Measurements from ENCODE around the gene DLGAP1.

The DLGAP1 gene

DNA sequence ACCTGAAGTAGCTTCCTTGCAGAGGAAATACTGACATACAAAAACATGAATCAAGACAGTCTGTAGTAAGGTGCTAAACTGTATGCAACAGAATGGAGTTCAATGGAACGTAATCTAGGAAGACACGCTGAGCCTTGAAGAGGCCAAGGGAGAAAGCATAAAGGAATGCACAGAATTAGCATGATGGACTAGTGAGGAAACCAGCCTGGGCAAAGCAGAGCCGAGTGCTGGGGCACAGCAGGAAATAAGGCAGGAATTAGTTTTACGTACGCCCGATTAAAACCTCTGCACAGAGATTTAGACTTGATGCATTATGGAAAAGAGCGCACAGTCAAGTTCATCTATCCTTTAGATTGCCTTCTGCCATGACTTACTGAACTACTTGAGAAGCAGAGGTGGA lies 200.3 kb downstream of the DLGAP1 start:
- H3K9me3 ChIP-seq (replicated peaks; ENCODE audit: low read length): peaks cover 15% of the 10 kb centered on the region
- H3K27me3 ChIP-seq (ENCODE audit: control insufficient read depth, insufficient read depth, low read length): no peaks in the 10 kb centered on the region

DNA sequence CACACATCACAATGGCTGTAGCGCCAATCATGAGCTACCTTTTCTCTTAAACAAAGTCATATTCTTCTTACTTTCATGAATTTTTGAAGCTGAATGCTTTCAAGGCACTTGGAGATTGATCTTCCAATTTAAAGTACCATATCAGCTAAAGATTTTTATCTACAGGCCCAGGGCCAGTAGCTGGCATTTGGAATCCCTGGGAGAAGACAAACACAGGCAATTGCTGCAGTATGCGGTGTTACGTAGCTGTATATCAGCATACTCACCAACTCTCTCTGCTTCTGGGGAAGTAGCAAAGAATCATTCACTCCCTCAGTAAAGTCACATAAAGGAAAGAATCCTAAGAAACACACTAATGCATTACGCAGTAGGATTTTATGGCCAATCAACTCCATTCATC lies 202.3 kb downstream of the DLGAP1 start:
- no peak overlapping the region for H3K4me3 ChIP-seq (ENCODE audit: low read length)
- H3K9me3 ChIP-seq (replicated peaks; ENCODE audit: low read length): peaks cover 27% of the 10 kb centered on the region
- H3K4me2 ChIP-seq (ENCODE audit: low read length): no peak overlapping the region
- H3K36me3 ChIP-seq (ENCODE audit: insufficient read depth, low read length): no peaks in the 10 kb centered on the region
- no peaks in the 10 kb centered on the region for H3K4me1 ChIP-seq (ENCODE audit: control insufficient read depth, insufficient read depth, low read length)
- H3K9ac ChIP-seq (ENCODE audit: low read depth, low read length): no peak overlapping the region
- no peaks in the 10 kb centered on the region for H3K27me3 ChIP-seq (ENCODE audit: control insufficient read depth, insufficient read depth, low read length)

More for the DNA sequence above, 200.3 kb downstream of the DLGAP1 start:
- no peak overlapping the region for H3K9ac ChIP-seq (ENCODE audit: low read depth, low read length)
- no peak overlapping the region for H3K4me2 ChIP-seq (ENCODE audit: low read length)
- no peaks in the 10 kb centered on the region for H3K36me3 ChIP-seq (ENCODE audit: insufficient read depth, low read length)
- H3K4me3 ChIP-seq (ENCODE audit: low read length): no peak overlapping the region
- H3K4me1 ChIP-seq (ENCODE audit: control insufficient read depth, insufficient read depth, low read length): no peaks in the 10 kb centered on the region

DNA sequence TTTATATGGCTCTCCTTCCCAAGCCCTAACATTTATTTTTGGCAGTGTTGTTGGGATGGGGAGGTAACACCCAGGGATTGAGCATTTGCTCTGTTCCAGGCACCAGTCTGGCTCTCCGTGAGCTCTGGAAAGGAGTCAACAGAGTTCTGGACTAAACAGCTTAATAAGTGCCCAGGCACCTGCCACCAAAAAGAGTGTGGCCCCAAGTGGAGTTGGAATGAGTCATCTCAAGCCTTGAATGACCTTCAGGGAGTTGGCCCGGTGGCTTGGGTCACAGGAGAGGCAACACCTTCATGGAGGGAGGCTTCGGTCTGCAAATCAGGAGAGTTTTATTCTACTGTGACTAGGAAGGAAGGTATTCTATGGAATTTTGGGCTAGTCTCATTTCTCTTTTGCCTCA lies 203.2 kb downstream of the DLGAP1 start:
- Histone ChIP-seq H3K4me1 (ENCODE audit: control insufficient read depth, insufficient read depth, low read length) (no peaks in the 10 kb centered on the region), H3K36me3 (ENCODE audit: insufficient read depth, low read length) (no peaks in the 10 kb centered on the region), H3K27me3 (ENCODE audit: control insufficient read depth, insufficient read depth, low read length) (no peaks in the 10 kb centered on the region), H3K9me3 (replicated peaks; ENCODE audit: low read length) (peaks cover 26% of the 10 kb centered on the region), H3K4me2 (ENCODE audit: low read length) (no peak overlapping the region), H3K9ac (ENCODE audit: low read depth, low read length) (no peak overlapping the region), H3K4me3 (ENCODE audit: low read length) (no peak overlapping the region)

DNA sequence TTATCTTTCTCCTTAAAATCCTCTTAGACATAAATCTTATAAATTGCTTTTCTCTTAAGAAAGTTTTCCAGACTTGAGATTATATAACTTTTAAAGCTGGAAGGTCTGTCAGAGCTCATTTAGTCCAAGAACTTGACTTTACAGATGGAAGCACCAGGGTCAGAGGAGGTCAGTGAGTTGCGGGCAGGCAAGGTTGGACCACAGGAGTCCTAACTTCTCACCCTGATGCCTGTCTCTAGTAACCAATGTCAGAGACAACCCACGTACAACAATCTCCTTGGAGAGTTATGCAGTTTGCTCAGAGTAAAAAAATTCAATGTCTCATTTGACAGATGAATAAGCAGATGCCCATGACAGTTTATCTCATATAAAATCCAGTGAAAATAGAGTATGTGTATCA lies 203.9 kb downstream of the DLGAP1 start:
- Histone ChIP-seq H3K9ac (ENCODE audit: low read depth, low read length) (no peak overlapping the region), H3K27me3 (ENCODE audit: control insufficient read depth, insufficient read depth, low read length) (no peaks in the 10 kb centered on the region), H3K36me3 (ENCODE audit: insufficient read depth, low read length) (no peaks in the 10 kb centered on the region), H3K4me3 (ENCODE audit: low read length) (no peak overlapping the region), H3K9me3 (replicated peaks; ENCODE audit: low read length) (peaks cover 27% of the 10 kb centered on the region), H3K4me1 (ENCODE audit: control insufficient read depth, insufficient read depth, low read length) (no peaks in the 10 kb centered on the region), H3K4me2 (ENCODE audit: low read length) (no peak overlapping the region)

DNA sequence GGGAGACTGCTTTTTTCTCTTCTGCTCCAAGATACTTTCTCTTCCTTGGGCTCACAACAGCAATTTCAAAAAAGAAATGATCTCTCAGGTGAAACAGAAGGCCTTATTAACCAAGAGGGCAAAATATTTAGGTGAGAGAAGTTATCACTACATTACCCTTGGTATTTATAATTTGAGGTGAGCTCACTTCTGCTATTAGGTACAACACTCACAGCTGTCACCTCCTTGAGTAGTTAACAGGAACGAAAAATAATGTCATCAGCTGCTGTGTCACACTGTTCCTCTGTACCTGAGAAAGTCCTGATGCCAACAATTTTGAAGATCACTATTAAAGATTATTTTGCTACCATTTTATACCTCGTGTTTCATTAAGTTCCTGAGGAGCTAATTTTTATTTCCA lies 205.0 kb downstream of the DLGAP1 start:
- Histone ChIP-seq H3K9ac (ENCODE audit: low read depth, low read length) (no peak overlapping the region), H3K4me1 (ENCODE audit: control insufficient read depth, insufficient read depth, low read length) (no peaks in the 10 kb centered on the region), H3K27me3 (ENCODE audit: control insufficient read depth, insufficient read depth, low read length) (no peaks in the 10 kb centered on the region), H3K9me3 (replicated peaks; ENCODE audit: low read length) (peaks cover 27% of the 10 kb centered on the region), H3K4me3 (ENCODE audit: low read length) (no peak overlapping the region), H3K4me2 (ENCODE audit: low read length) (no peak overlapping the region), H3K36me3 (ENCODE audit: insufficient read depth, low read length) (no peaks in the 10 kb centered on the region)

DNA sequence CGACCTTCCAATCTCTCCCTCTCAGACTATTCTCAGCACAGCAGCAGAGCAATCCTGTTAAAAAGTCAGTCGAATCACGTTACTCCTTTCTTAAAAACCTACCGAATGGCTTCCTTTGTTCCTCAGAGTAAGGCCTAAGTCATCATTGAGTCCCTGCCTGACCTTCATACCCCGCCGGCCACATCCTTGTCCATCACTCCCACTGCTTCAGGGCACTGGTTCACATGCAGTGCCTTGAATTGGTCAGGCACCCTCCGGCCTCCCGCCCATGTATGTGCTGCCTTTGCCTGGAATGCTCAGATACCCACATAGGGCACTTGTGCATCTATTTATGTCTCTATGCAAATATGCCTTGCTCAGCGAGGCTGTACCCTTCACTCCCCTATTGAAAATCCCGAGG lies 206.4 kb downstream of the DLGAP1 start:
- no peak overlapping the region for H3K4me3 ChIP-seq (ENCODE audit: low read length)
- H3K36me3 ChIP-seq (ENCODE audit: insufficient read depth, low read length): no peaks in the 10 kb centered on the region
- no peaks in the 10 kb centered on the region for H3K4me1 ChIP-seq (ENCODE audit: control insufficient read depth, insufficient read depth, low read length)
- peaks cover 23% of the 10 kb centered on the region for H3K9me3 ChIP-seq (replicated peaks; ENCODE audit: low read length)
- H3K4me2 ChIP-seq (ENCODE audit: low read length): no peak overlapping the region
- no peaks in the 10 kb centered on the region for H3K27me3 ChIP-seq (ENCODE audit: control insufficient read depth, insufficient read depth, low read length)
- H3K9ac ChIP-seq (ENCODE audit: low read depth, low read length): no peak overlapping the region

DNA sequence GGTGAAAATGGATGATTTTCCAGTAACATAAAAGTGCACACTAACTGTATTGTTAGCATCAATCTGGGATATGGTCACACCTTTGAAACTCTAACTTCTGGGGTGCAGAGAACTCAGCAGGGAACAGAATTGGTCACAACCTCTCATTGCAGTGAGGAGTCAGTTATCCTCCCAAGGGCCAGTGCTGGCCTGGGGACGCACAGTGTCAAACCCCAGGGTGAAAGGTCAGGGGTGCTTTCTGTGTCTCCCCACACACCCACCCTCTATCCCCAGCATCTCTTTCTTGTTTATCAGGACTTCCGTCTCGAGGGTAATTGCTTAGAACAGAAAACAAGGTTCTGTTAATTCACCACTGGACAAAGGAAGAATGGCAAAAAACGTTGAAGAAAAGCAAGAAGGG lies 208.7 kb downstream of the DLGAP1 start:
- Histone ChIP-seq H3K4me3 (ENCODE audit: low read length) (no peak overlapping the region), H3K4me2 (ENCODE audit: low read length) (no peak overlapping the region), H3K4me1 (ENCODE audit: control insufficient read depth, insufficient read depth, low read length) (no peaks in the 10 kb centered on the region), H3K36me3 (ENCODE audit: insufficient read depth, low read length) (no peaks in the 10 kb centered on the region), H3K9me3 (replicated peaks; ENCODE audit: low read length) (peaks cover 19% of the 10 kb centered on the region), H3K9ac (ENCODE audit: low read depth, low read length) (no peak overlapping the region), H3K27me3 (ENCODE audit: control insufficient read depth, insufficient read depth, low read length) (no peaks in the 10 kb centered on the region)

DNA sequence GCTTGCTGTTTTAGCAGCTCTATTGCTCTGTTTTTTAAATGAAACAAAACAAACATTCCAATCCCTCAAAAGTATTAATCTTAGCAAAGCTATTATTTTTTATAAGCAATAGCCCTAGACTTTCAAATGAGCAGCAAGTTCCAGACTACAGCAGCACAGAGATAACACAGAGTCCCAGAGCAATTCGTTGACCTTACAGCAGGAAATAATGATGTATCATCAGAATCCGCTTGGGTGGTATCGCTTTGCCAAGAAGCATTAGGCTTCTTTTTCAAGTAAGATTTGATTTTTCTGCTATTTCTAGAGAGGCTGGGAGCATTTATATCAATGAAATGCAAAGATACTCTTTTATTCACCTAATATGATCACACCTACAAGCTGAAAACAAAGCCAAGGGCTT lies 209.7 kb downstream of the DLGAP1 start:
- H3K4me1 ChIP-seq (ENCODE audit: control insufficient read depth, insufficient read depth, low read length): no peaks in the 10 kb centered on the region
- peaks cover 16% of the 10 kb centered on the region for H3K9me3 ChIP-seq (replicated peaks; ENCODE audit: low read length)

DNA sequence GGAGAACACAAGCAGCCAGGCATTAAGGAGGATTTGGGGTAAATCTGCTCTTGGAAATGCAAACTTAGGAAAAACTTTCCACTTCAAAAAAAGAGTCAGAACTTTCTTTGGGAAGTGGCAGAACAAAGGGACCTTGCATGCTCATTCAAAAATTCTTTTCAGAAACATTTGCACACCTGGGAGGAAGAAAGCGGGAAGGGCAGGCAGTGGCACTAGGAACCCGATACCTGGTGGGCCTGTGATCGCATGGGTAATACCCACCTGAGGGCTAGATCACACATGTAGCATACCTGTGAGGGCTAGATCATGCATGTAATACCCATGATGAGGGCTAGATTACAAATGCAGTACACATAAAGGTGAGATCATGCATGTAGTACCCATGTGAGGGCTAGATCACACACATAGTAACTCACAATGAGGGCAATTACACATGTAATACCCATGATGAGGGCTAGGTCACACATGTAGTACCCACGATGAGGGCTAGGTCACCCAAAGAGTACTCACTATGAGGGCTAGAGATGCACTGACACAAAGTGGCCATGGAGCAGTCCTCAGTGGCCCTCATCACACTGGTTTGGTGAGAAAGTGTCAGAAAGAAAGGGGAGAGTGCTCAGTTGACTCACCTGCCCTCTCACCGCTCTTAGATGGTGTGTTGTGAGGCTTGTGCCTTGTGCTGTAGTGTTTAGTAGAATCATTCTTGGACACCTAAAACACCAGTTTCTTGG lies 212.5 kb downstream of the DLGAP1 start:
- H3K4me3 ChIP-seq (ENCODE audit: low read length): no peak overlapping the region
- no peaks in the 10 kb centered on the region for H3K27me3 ChIP-seq (ENCODE audit: control insufficient read depth, insufficient read depth, low read length)
- no peak overlapping the region for H3K9ac ChIP-seq (ENCODE audit: low read depth, low read length)
- no peak overlapping the region for H3K4me2 ChIP-seq (ENCODE audit: low read length)
- H3K36me3 ChIP-seq (ENCODE audit: insufficient read depth, low read length): no peaks in the 10 kb centered on the region
- peaks cover 4% of the 10 kb centered on the region for H3K9me3 ChIP-seq (replicated peaks; ENCODE audit: low read length)
- no peaks in the 10 kb centered on the region for H3K4me1 ChIP-seq (ENCODE audit: control insufficient read depth, insufficient read depth, low read length)

More for the DNA sequence above, 209.7 kb downstream of the DLGAP1 start:
- Histone ChIP-seq H3K9ac (ENCODE audit: low read depth, low read length) (no peak overlapping the region), H3K36me3 (ENCODE audit: insufficient read depth, low read length) (no peaks in the 10 kb centered on the region), H3K4me2 (ENCODE audit: low read length) (no peak overlapping the region), H3K27me3 (ENCODE audit: control insufficient read depth, insufficient read depth, low read length) (no peaks in the 10 kb centered on the region), H3K4me3 (ENCODE audit: low read length) (no peak overlapping the region)

DNA sequence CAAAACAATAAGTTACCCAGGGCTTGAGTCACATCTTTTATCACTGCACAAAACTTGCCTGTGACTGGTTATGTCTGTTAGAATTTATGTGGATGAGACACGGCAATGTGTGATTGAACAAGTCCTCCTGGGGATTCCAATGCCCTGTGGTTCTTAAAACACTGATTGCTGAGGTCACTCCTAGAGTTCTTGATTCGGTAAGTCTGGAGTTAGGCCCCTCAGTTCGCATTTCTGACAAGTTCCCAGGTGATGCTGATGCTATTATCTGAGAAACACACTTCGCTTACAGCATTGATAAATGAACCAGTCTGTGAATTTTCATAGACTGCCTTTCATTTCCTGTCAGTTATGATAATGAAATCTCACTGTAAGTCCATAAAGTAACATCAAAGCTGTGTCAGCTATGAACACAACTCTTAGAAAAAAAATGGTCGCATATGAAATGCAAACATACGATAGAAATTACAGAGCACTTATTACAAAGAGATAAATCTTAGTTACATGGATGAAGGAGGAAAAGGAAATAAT lies 214.0 kb downstream of the DLGAP1 start:
- Histone ChIP-seq H3K4me2 (ENCODE audit: low read length) (no peak overlapping the region), H3K9ac (ENCODE audit: low read depth, low read length) (no peak overlapping the region), H3K27me3 (ENCODE audit: control insufficient read depth, insufficient read depth, low read length) (no peaks in the 10 kb centered on the region), H3K9me3 (replicated peaks; ENCODE audit: low read length) (peaks cover under 1% of the 10 kb centered on the region), H3K36me3 (ENCODE audit: insufficient read depth, low read length) (no peaks in the 10 kb centered on the region), H3K4me3 (ENCODE audit: low read length) (no peak overlapping the region), H3K4me1 (ENCODE audit: control insufficient read depth, insufficient read depth, low read length) (no peaks in the 10 kb centered on the region)

DNA sequence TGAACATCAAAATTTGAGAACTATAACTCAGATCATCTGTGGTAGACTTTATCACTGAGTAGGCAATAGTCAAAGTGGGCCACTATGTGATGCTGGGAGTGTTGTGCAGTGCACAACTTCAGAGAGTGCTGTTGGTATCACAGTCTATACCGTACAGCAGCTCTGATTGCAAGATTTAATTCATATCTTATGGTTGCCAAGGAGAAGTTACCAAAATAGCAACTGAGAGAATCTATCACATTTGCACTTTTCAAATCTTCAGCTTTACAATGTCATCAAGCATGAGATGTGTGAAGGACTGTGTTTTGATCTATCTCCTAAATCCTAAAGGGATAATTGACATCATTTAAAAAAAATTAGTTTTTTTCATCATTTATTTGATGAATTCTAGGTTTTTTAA lies 216.1 kb downstream of the DLGAP1 start:
- Histone ChIP-seq H3K4me2 (ENCODE audit: low read length) (no peak overlapping the region), H3K4me1 (ENCODE audit: control insufficient read depth, insufficient read depth, low read length) (no peaks in the 10 kb centered on the region), H3K9ac (ENCODE audit: low read depth, low read length) (no peak overlapping the region), H3K4me3 (ENCODE audit: low read length) (no peak overlapping the region), H3K36me3 (ENCODE audit: insufficient read depth, low read length) (no peaks in the 10 kb centered on the region), H3K9me3 (replicated peaks; ENCODE audit: low read length) (no peaks in the 10 kb centered on the region), H3K27me3 (ENCODE audit: control insufficient read depth, insufficient read depth, low read length) (no peaks in the 10 kb centered on the region)

DNA sequence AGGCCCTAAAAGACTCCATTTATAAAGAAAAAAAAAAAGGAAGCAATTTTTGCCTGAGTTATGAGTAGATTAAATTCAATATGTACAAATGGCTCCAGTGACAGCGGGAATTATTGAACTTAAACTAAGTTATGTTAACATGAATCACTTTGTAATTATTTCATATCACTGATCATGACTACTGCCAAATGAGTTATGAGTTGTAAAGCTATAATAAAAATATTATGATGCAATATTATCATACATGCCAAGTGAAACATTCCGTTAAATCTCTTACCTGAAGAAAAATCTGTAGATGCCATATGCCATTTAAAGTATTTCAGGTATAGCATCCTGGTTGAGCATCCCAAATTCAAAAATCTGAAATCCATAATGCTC lies 217.5 kb downstream of the DLGAP1 start:
- Histone ChIP-seq H3K4me1 (ENCODE audit: control insufficient read depth, insufficient read depth, low read length) (no peaks in the 10 kb centered on the region), H3K9me3 (replicated peaks; ENCODE audit: low read length) (peaks cover 3% of the 10 kb centered on the region), H3K4me3 (ENCODE audit: low read length) (no peak overlapping the region), H3K27me3 (ENCODE audit: control insufficient read depth, insufficient read depth, low read length) (no peaks in the 10 kb centered on the region), H3K4me2 (ENCODE audit: low read length) (no peak overlapping the region), H3K9ac (ENCODE audit: low read depth, low read length) (no peak overlapping the region), H3K36me3 (ENCODE audit: insufficient read depth, low read length) (no peaks in the 10 kb centered on the region)
